IPS-NIHi7 (cell line): Measurements from ENCODE around the gene ASB10.

ENCODE experiments used
- DNase-seq: peaks from one replicate; pipeline ENCODE4 v3.0.0; 2012; ENCODE audit warnings: mixed read lengths; ENCODE audit errors: extremely low spot score

ASB10 gene

GRCh38 chr7:151135866-151136843 lies 50.9 kb downstream of the ASB10 start:
- no peak for DNase-seq

GRCh38 chr7:151135525-151135845 lies 51.6 kb downstream of the ASB10 start:
- no peak for DNase-seq

GRCh38 chr7:151134743-151135524 lies 52.1 kb downstream of the ASB10 start:
- DNase-seq = no peak

- no peak for DNase-seq
These were observed 52.9 kb downstream of the ASB10 start for GRCh38 chr7:151133986-151134742.

GRCh38 chr7:151133266-151133985 lies 53.6 kb downstream of the ASB10 start:
- no peak for DNase-seq

GRCh38 chr7:151132461-151133205 lies 54.4 kb downstream of the ASB10 start:
- no peak for DNase-seq

- no peak for DNase-seq
These were observed 55.3 kb downstream of the ASB10 start for GRCh38 chr7:151131592-151132293.

- DNase-seq = no peak
These were observed 55.8 kb downstream of the ASB10 start for GRCh38 chr7:151131224-151131591.

GRCh38 chr7:151130741-151131157 lies 56.3 kb downstream of the ASB10 start:
- no peak for DNase-seq

GRCh38 chr7:151129960-151130591 lies 57.0 kb downstream of the ASB10 start:
- DNase-seq = no peak

- DNase-seq = no peak
These were observed 57.7 kb downstream of the ASB10 start for GRCh38 chr7:151129117-151129959.

- DNase-seq = no peak
These were observed 58.3 kb downstream of the ASB10 start for GRCh38 chr7:151128716-151129115.

- no peak for DNase-seq
These were observed 58.9 kb downstream of the ASB10 start for GRCh38 chr7:151128144-151128543.

GRCh38 chr7:151126491-151127137 lies 60.4 kb downstream of the ASB10 start:
- DNase-seq = peak; percentile 42

GRCh38 chr7:151125846-151126481 lies 61.1 kb downstream of the ASB10 start:
- peak; percentile 84 for DNase-seq
